ENCODE results near the gene DCAF4. TPM values are rescaled to one million over a fixed set of nuclear protein-coding genes. Genes with fewer than 3 reads are reported as not detected.
"Not testable (repeated sequence)": the region's sequence is repeated elsewhere in the genome, so short reads cannot be mapped to it uniquely, and the experiment has no call there.

The DCAF4 gene
- total and polyA plus RNA-seq, 2 donors from 2014 or later: 11.0 to 23.1 TPM

DNA sequence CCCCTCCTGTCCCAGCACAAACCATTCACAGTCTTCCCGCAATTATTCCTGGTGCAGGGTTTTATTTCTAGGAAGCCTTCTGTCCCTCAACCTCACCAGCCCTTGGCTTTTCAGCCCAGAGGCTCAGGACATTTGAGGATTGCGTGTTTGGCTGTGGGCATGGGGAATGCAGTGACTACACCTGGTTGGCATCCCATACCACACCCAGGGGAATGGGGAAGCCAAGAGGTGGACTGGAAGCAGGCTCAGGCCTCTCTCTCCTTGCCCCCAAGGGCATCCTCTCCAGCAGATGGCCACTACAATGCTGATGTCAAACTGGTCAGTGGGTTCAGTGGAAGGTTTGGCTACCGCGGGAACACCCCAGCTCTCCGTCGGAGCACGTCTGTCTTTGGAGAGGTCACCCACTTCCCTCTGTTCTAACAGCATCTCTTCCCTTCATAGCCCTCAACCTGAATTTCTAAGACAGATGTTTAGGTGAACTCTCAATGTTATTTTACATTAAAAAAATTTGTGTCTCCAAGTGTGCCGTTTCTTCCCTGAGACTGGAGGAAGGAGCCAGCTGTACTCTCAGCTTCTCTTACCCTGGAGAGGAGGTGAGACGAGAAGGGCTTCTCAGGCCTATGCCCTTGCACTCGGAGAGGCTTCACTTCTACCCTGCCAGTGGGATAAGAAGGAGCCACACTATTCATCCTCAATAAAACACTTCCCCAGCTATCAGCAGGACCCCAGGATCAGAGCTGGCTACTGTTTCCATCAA, 35.5 kb downstream of the DCAF4 start:
- H3K4me1 ChIP-seq (ENCODE audit: control insufficient read depth in 2 of 3, insufficient read depth in 2 of 3, low read depth in 1 of 3, low read length in 3 of 3): no peaks in the 10 kb centered on the region
- H3K4me3 ChIP-seq (ENCODE audit: low read length in 3 of 3): no peak overlapping the region
- FAIRE-seq (no peak), DNase-seq (no peak)
- H3K9ac ChIP-seq (ENCODE audit: low read length in 3 of 3): no peak overlapping the region
- intact Hi-C loops (cut with DNase I): no loop called here
- H3K36me3 ChIP-seq (ENCODE audit: control insufficient read depth in 2 of 3, insufficient read depth in 3 of 3, low read length in 3 of 3): peaks cover 0 to 28% (median 9%) of the 10 kb centered on the region in 3 donors
- no peak overlapping the region for H3K27ac ChIP-seq (ENCODE audit: low read depth in 2 of 2, low read length in 2 of 2)
- no peaks in the 10 kb centered on the region for H3K9me3 ChIP-seq (ENCODE audit: control insufficient read depth in 2 of 3, insufficient read depth in 1 of 3, low read length in 3 of 3)
- no peaks in the 10 kb centered on the region for H3K27me3 ChIP-seq (ENCODE audit: control insufficient read depth, insufficient read depth, low read length)
- TF ChIP-seq, protein P1, sequence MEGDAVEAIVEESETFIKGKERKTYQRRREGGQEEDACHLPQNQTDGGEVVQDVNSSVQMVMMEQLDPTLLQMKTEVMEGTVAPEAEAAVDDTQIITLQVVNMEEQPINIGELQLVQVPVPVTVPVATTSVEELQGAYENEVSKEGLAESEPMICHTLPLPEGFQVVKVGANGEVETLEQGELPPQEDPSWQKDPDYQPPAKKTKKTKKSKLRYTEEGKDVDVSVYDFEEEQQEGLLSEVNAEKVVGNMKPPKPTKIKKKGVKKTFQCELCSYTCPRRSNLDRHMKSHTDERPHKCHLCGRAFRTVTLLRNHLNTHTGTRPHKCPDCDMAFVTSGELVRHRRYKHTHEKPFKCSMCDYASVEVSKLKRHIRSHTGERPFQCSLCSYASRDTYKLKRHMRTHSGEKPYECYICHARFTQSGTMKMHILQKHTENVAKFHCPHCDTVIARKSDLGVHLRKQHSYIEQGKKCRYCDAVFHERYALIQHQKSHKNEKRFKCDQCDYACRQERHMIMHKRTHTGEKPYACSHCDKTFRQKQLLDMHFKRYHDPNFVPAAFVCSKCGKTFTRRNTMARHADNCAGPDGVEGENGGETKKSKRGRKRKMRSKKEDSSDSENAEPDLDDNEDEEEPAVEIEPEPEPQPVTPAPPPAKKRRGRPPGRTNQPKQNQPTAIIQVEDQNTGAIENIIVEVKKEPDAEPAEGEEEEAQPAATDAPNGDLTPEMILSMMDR (IDR thresholded peaks at IDR 0.05; ENCODE audit: borderline replicate concordance, extremely low read depth, insufficient read depth): no peak

DNA sequence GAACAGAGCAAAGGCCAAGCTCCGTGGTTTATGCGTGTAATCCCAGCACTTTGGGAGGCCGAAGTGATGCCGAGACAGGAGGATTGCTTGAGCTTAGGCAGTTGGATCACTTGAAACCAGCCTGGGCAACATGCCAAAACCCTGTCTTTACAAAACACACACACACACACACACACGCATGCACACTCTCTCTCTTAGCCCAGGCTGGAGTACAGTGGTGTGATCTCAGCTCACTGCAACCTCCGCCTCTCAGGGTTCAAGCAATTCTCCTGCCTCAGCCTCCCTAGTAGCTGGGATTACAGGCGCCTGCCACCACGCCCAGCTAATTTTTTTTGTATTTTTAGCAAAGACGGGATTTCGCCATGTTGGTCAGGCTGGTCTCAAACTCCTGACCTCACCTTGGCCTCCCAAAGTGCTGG, 36.1 kb downstream of the DCAF4 start:
- H3K9me3 ChIP-seq (ENCODE audit: control insufficient read depth in 2 of 3, insufficient read depth in 1 of 3, low read length in 3 of 3); FAIRE-seq; H3K27me3 ChIP-seq (ENCODE audit: control insufficient read depth, insufficient read depth, low read length); H3K4me1 ChIP-seq (ENCODE audit: control insufficient read depth in 2 of 3, insufficient read depth in 2 of 3, low read depth in 1 of 3, low read length in 3 of 3); H3K4me3 ChIP-seq (ENCODE audit: low read length in 3 of 3); H3K27ac ChIP-seq (ENCODE audit: low read depth in 2 of 2, low read length in 2 of 2); H3K9ac ChIP-seq (ENCODE audit: low read length in 3 of 3); intact Hi-C loops (cut with DNase I): not testable (repeated sequence)
- peak in 2 of 5 donors; percentile 10 to 51 for DNase-seq
- H3K36me3 ChIP-seq (ENCODE audit: control insufficient read depth in 2 of 3, insufficient read depth in 3 of 3, low read length in 3 of 3): peaks cover 0 to 26% (median 9%) of the 10 kb centered on the region in 3 donors

DNA sequence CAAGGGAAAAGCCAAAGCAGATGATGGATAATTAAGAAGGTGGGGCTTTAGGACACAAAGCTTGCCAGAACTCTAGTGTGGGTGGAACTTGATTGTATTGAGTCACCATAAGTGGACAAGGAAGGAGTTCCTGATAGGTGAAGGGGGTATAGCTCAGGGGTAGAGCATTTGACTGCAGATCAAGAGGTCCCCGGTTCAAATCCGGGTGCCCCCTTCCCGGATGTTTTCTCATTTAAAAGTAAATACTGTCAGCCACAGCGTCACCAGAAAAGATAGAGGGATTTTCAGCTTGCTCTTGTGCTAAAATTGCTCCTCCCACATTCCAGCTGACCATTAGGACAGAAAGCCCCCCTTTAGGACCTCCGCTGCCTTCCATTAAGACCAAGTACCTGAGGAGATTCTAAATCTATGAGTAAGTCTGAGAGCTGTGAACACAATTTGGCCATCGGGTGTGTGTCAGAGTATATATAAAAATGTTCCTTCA, 36.6 kb downstream of the DCAF4 start:
- H3K4me3 ChIP-seq (ENCODE audit: low read length in 3 of 3): no peak overlapping the region
- no peak overlapping the region for H3K9ac ChIP-seq (ENCODE audit: low read length in 3 of 3)
- no peak for FAIRE-seq
- intact Hi-C loops (cut with DNase I): no loop called here
- H3K27ac ChIP-seq (ENCODE audit: low read depth in 2 of 2, low read length in 2 of 2): no peak overlapping the region
- DNase-seq: no peak
- H3K27me3 ChIP-seq (ENCODE audit: control insufficient read depth, insufficient read depth, low read length): no peaks in the 10 kb centered on the region
- no peaks in the 10 kb centered on the region for H3K9me3 ChIP-seq (ENCODE audit: control insufficient read depth in 2 of 3, insufficient read depth in 1 of 3, low read length in 3 of 3)
- H3K4me1 ChIP-seq (ENCODE audit: control insufficient read depth in 2 of 3, insufficient read depth in 2 of 3, low read depth in 1 of 3, low read length in 3 of 3): no peaks in the 10 kb centered on the region
- H3K36me3 ChIP-seq (ENCODE audit: control insufficient read depth in 2 of 3, insufficient read depth in 3 of 3, low read length in 3 of 3): peaks cover 0 to 20% (median 9%) of the 10 kb centered on the region in 3 donors
- TF ChIP-seq, protein P1 (IDR thresholded peaks at IDR 0.05; ENCODE audit: borderline replicate concordance, extremely low read depth, insufficient read depth): no peak

DNA sequence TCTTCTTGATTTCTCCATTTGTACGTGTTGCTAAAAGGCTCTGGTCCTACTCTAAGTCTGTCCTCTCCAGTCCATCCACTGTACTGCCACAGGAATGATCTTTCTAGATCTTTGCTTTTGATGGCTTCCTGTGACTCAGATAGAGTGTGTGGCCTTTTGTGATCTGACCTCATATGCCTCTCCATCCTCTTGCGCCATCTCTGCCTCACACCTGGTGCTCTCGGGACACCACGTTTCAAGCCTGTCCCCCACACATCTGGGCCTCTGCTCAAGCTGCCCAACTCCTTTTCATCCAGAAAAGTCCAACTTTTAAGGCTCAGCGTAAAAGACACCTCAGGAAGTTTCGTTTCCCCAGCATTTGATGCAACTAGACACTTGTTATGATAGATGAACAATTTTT, 39.0 kb downstream of the DCAF4 start:
- DNase-seq (no peak), FAIRE-seq (no peak)
- Histone ChIP-seq H3K36me3 (ENCODE audit: control insufficient read depth in 2 of 3, insufficient read depth in 3 of 3, low read length in 3 of 3) (peaks cover 0 to 14% (median 6%) of the 10 kb centered on the region in 3 donors), H3K27ac (ENCODE audit: low read depth in 2 of 2, low read length in 2 of 2) (no peak overlapping the region), H3K4me3 (ENCODE audit: low read length in 3 of 3) (no peak overlapping the region), H3K27me3 (ENCODE audit: control insufficient read depth, insufficient read depth, low read length) (no peaks in the 10 kb centered on the region), H3K4me1 (ENCODE audit: control insufficient read depth in 2 of 3, insufficient read depth in 2 of 3, low read depth in 1 of 3, low read length in 3 of 3) (no peaks in the 10 kb centered on the region), H3K9me3 (ENCODE audit: control insufficient read depth in 2 of 3, insufficient read depth in 1 of 3, low read length in 3 of 3) (no peaks in the 10 kb centered on the region), H3K9ac (ENCODE audit: low read length in 3 of 3) (no peak overlapping the region)
- intact Hi-C loops (cut with DNase I): no loop called here
- TF ChIP-seq, protein P1 (IDR thresholded peaks at IDR 0.05; ENCODE audit: borderline replicate concordance, extremely low read depth, insufficient read depth): no peak
